ENCODE results near the gene EPB41L4A.

Gene EPB41L4A

GRCh38 chr5:112308608-112309007 lies 110.5 kb downstream of the EPB41L4A start:
- no peak for DNase-seq (ENCODE audit: low read depth in 2 of 2)

- no peak for DNase-seq (ENCODE audit: low read depth in 2 of 2)
Observed at GRCh38 chr5:112306956-112307355, 112.1 kb downstream of the EPB41L4A start.

GRCh38 chr5:112304743-112305142 lies 114.3 kb downstream of the EPB41L4A start:
- no peak for DNase-seq (ENCODE audit: low read depth in 2 of 2)

- DNase-seq (ENCODE audit: low read depth in 2 of 2), result no peak
Observed at GRCh38 chr5:112303685-112304084, 115.4 kb downstream of the EPB41L4A start.

DNA sequence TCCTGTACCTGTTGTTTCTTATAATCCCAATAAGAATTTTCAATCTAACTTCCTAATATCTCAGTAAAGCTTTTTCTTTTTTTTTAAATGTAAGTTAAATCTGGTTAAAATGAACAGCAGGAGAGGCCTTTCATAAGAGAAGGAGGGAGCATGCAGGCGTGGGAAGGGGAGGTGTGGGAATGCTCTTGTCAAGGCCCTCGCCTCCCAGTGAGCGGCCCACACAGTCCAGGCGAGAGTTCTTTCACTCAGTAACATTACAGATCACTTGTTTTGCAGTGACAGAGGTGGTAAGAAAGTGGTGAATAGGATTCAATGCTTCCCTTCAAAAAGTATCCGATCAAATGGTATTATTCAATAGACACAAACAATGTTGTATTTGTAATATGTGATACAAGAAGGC lies 125.0 kb downstream of the EPB41L4A start:
- DNase-seq (ENCODE audit: low read depth in 2 of 2), result no peak

GRCh38 chr5:112293587-112293986 lies 125.5 kb downstream of the EPB41L4A start:
- DNase-seq (ENCODE audit: low read depth in 2 of 2), result no peak

GRCh38 chr5:112290691-112291090 lies 128.4 kb downstream of the EPB41L4A start:
- DNase-seq (ENCODE audit: low read depth in 2 of 2), result no peak

DNA sequence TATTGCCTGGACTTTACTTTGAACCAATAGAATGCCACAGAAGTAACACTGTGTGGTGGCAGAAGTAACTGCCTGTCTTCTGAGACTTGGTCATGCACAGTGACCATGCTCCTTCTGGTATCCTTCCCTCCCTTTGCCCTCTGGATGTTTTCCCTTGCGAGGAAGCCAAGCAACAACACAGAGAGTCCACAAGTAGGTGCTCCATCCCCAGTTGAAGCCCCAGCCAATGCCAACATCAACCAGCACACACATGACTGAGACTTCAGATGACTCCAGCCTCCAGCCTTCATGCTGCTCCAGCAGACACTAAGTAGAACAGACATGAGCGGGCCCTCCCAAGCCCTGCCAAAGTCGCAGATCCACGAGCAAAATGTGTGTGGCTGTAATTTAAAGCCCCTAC lies 129.6 kb downstream of the EPB41L4A start:
- no peak for DNase-seq (ENCODE audit: low read depth in 2 of 2)

GRCh38 chr5:112283943-112284929 lies 134.8 kb downstream of the EPB41L4A start:
- no peak for DNase-seq (ENCODE audit: low read depth in 2 of 2)

DNA sequence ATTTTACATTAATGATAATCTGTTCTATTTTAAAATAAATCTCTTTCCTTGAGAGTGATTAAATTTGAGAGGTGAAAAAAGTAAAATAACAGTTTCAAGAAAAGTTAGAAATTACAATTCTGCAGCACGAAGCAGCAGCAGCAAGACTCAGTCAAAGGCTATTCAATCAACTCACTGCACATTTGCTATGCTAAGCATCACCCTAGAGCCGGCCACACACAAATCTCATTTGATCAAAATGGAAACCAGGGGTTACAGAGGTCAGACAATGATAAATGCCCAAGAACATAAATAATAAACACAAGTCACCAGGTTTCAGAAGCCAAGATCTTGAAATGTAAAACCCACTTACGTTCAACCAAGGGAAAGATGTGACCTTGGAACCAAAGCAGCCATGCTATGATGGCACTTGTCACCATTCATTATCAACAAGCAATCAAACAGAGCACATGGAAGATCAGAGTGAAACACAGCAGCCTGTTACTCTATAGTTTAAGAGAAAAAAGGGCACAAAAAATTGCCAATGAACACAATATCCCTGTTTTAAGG lies 136.0 kb downstream of the EPB41L4A start:
- no peak for DNase-seq (ENCODE audit: low read depth in 2 of 2)

- DNase-seq (ENCODE audit: low read depth in 2 of 2), result no peak
Observed at GRCh38 chr5:112279082-112279481, 140.0 kb downstream of the EPB41L4A start.

DNA sequence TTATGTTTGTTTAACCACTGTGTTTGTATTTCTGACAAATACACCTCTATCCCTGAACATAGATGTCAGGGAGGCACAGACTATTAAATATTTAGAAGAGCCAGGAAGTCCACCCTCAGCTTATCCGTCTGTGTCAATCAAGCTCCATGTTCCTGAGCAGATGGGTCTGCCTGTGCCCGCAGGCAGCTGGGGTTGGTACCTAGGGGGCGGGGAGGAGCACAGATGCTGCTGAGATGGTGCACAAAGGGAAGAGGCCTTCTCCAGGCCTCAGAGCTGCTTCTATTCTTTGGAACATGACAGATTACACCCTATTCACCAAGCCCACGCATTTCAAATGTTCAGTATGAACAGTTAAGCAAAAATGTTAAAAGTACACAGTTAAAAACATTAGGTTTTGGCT lies 142.1 kb downstream of the EPB41L4A start:
- DNase-seq (ENCODE audit: low read depth in 2 of 2), result no peak

- no peak for DNase-seq (ENCODE audit: low read depth in 2 of 2)
Observed at GRCh38 chr5:112275671-112276070, 143.4 kb downstream of the EPB41L4A start.

DNA sequence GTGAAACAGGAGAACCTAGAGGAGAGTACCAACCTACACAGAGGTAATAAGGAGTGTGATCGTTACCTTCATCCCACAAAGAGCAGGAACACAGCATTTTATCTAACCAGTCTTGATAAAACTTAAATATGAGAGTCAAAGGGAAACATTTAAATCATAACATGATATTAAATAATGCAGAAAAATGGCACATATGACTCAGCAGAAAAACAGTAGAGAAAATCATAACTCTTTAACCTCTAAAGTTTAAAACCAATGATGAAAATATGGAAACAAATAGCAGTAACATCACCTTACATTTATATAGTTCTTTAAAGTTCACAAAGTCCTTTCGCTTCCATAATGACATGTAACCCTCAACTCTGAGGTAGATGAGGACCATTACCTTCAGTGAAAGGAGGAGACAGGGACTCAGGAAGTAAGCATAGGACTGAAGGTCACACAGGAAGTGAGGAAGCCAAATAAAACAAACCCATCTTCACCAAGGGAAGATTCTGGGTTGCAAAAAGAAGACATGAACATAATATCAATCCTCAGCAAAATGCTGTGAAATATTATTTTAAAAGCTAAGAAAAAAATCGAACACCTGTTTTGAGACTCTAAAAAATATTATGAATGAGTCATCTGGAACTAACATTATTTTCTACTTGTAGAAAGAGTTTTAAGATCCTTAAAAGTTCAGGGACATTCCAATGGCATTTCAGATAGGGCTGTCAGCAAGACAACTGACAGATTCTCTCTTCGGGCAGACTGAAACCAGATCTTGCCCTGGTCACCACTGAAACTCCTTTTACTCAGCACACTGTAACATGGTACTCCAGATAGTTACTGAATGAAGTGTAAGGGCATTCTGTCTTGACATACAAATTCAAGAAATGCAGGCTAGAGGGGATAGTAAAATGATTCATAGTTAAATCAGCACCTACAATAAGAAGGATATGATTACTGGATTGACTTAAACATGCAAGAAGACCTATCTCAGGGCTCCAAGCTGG lies 148.5 kb downstream of the EPB41L4A start:
- no peak for DNase-seq (ENCODE audit: low read depth in 2 of 2)

GRCh38 chr5:112267231-112267630 lies 151.8 kb downstream of the EPB41L4A start:
- no peak for DNase-seq (ENCODE audit: low read depth in 2 of 2)

GRCh38 chr5:112264666-112265065 lies 154.4 kb downstream of the EPB41L4A start:
- no peak for DNase-seq (ENCODE audit: low read depth in 2 of 2)

DNA sequence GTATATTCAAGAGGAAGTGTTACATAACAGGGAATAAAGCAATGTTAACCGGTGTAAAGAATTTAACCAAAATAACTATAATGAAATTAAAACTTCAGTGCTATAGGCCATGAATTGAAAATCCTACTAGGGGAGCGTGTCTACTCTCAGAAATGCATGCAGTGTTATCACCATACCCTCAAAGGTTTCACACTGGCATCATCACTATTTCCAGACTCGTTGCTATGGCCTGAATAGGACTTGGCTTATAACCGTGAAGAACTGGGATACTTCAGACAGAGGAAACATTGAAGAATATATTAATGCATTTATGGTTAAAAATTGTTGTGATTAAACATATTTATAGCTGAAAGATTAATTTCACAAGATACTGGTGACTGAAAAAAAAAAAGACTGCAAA lies 154.9 kb downstream of the EPB41L4A start:
- no peak for DNase-seq (ENCODE audit: low read depth in 2 of 2)

- no peak for DNase-seq (ENCODE audit: low read depth in 2 of 2)
Observed at GRCh38 chr5:112263469-112263868, 155.6 kb downstream of the EPB41L4A start.

DNA sequence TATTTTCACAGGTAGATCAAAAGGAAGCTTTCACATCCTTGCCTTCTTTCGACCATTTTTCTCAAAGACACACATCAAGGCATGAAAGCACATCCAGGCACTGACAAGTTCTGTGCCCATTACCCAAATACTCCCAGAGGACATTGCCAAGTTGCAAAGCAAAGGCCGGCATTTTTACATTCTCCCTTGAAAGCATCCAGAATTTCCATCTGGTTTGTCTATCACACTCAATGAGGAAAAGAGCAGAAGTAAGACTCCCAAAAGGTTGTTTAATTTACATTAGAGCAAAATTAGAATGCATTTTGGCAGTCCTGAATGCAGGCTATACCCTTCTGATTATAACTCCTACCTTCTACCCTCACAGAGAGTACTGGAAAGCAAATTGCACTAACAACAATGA lies 160.5 kb downstream of the EPB41L4A start:
- no peak for DNase-seq (ENCODE audit: low read depth in 2 of 2)

DNA sequence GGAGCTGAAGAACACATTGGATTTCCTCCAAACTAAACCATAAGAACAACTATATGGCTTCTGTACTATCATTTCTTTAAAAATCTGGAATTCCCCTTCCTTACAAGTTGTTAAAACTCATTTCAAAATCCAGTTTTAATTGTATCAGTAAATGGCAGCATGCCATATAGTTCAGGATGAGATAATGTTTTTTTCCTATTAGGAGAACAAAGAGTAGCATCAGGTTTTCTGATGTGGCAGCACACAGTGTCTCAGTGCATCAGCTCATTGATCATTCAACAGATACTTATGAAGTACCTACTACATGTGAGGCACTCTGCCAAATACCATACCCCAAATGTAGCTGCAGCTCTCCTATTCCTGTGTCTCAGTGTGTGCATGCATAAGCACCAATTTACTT lies 161.1 kb downstream of the EPB41L4A start:
- no peak for DNase-seq (ENCODE audit: low read depth in 2 of 2)

DNA sequence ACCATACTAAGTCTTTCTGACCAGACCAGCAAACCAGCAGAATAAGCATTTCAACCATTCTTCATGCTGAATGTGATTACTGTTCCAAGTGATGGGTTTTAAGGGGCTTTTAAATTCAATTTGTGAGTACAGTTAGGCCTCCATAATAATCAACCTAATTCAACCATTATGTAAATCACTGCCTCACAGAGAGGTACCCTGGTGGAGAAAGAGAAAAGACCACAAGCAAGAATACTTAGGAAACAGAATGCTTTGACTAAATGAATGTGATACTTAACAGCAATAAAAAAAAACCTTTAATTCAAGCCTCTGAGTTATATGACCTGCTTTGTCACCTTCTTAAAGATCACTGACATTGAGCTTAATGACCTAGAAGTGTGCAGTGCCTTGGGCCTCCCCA lies 162.1 kb downstream of the EPB41L4A start:
- no peak for DNase-seq (ENCODE audit: low read depth in 2 of 2)

DNA sequence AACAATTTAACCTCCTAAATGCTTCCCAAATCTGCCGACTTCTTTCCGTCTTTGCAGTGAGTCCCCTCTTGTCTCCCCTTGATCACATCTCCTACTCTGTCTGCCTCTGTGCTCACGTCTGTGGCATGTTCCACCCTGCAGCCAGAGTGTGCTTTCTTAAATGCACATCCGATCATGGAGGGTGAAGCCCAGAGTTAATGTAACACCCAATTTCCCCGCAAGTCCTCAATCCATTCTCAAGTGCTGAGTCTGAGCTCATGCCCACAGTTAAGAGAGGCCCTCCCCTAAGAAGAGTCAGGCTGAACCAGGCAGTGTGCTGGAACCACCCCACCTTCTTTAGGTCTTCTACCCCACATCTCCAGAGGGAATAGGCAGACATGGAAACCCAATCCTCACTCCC lies 164.8 kb downstream of the EPB41L4A start:
- no peak for DNase-seq (ENCODE audit: low read depth in 2 of 2)
